Measurements from ENCODE around the gene RSF1.
"Not testable (repeated sequence)": the region's sequence is repeated elsewhere in the genome, so short reads cannot be mapped to it uniquely, and the experiment has no call there.

RSF1 gene

DNA sequence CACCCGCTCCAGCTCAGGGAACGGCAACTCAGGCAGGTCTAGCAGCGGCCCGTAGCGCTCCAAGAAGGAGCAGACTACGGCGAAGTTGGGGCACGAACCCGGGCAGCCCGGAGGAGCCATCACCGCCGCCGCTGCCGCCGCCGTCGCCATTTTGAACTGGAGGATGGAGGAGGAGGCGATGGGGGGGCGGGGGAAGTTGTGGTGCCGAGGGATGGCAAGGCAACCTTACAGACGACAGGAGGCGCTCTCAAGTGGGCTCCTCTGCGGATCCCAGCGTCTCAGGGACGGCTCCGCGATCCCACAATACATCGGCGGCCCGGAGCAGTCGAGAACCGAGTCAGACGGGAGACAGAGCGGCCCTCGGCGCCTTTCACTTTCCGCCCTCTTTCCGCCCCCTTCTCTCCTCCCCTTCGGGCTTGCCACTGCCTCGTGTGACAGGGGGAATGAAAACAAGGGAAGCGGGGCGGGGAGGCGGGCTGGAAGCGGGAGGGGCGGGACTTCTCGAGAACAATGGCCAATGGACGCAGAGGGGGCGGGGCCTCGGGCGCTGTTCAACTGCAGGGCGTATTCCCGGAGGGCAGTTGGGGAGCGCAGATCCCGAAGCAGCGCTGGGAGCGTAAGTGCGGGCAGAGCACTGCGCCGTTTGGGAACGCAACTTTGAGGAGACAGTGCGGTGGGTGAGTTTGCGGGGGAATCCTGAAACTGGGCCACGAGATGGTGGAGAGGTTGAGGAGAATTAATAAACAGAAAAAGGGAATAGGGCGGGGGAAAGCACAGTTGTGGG lies at the start of gene RSF1, which contains the start of gene AAMDC:
Gene RSF1 (minus strand): TSS at position 158 of the 784 bp plus-strand sequence. CDS start 8 bp downstream, at position 150.
Gene AAMDC (plus strand): TSS at position 580 of the 784 bp plus-strand sequence. CDS start 21,353 bp downstream, outside the sequence.
- DNase-seq, result peak; percentile 98 to 100 (median 99)
- intact Hi-C loops (cut with DNase I), result loop anchor here (2.0 to 5.0 kb wide), 2 partner anchors 174 to 227 kb away; partner anchors contain the start of gene INTS4

GRCh38 chr11:77868744-77869143 lies 48.2 kb upstream of the RSF1 start:
- intact Hi-C loops (cut with DNase I), result no loop called here
- DNase-seq, result no peak

GRCh38 chr11:77866336-77866735 lies 45.8 kb upstream of the RSF1 start:
- intact Hi-C loops (cut with DNase I), result no loop called here
- no peak for DNase-seq

DNA sequence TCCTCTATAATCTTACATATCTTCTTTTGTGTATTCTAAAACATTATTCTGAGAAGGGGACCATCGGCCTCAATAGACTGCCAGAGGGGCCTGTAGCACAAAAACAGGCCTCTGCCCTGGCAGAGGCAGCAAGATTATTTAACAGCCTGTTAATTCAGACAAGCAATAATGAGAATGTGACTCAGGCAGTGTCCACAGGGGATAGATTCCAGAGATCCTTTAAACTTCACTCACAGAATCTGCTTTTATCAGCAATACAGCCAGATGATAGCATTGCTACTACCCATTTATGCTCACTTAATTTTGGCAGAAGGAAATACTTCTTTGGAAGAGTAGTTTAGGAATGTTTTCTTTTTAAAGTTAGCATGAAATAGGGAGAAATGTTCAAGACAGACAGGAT lies 45.3 kb upstream of the RSF1 start:
- no peak for DNase-seq
- intact Hi-C loops (cut with DNase I), result no loop called here

GRCh38 chr11:77861444-77861843 lies 40.9 kb upstream of the RSF1 start:
- intact Hi-C loops (cut with DNase I); DNase-seq: not testable (repeated sequence)

- DNase-seq; intact Hi-C loops (cut with DNase I): not testable (repeated sequence)
Observed at GRCh38 chr11:77857906-77858457, 37.5 kb upstream of the RSF1 start.

- no peak for DNase-seq
- intact Hi-C loops (cut with DNase I), result no loop called here
Observed at GRCh38 chr11:77854838-77855237, 34.3 kb upstream of the RSF1 start.

- no peak for DNase-seq
- intact Hi-C loops (cut with DNase I), result no loop called here
Observed at GRCh38 chr11:77851503-77851902, 31.0 kb upstream of the RSF1 start.

- DNase-seq; intact Hi-C loops (cut with DNase I): not testable (repeated sequence)
Observed at GRCh38 chr11:77843700-77844099, 23.2 kb upstream of the RSF1 start.

- intact Hi-C loops (cut with DNase I), result no loop called here
- DNase-seq, result no peak
Observed at GRCh38 chr11:77842441-77843121, 22.1 kb upstream of the RSF1 start.

DNA sequence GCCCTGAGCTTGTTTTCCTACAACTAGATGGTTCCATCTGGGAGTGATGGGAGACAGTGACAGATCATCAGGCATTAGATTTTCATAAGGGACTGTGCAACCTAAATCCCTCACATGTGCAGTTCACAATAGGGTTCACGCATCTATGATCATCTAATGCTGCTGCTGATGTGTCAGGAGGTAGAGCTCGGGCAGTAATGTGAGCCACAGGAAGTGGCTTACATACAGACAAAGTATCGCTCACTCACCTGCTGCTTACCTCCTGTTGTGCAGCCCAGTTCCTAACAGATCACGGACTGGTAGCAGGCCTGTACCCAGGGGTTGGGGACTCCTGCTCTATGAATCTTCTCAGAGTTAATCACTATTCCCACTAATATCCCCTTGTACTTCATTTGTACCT lies 12.8 kb upstream of the RSF1 start:
- intact Hi-C loops (cut with DNase I), result no loop called here
- DNase-seq, result no peak

DNA sequence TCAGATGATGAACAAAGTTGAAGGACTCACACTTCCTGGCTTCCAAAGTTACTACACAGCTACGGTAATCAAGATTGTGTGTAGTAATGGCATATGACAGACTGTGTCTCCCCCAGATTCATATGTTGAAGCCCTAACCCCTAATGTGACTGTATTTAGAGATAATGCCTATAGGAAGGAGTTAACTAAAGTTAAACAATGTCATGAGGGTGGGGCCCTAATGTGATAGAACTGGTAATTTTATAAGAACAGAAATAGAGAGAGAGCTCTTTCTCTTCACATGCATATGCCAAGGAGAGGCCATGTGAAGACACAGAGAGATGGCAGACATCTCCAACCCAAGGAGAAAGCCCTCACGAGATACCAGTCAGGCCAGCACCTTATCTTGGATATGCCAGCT lies 8.4 kb upstream of the RSF1 start:
- DNase-seq, result no peak
- intact Hi-C loops (cut with DNase I), result no loop called here

- no peak for DNase-seq
- intact Hi-C loops (cut with DNase I), result loop anchor here (5.0 kb wide), 1 partner anchor 224 kb away; no protein-coding TSS in a partner anchor
Observed at GRCh38 chr11:77823775-77824174, 3.3 kb upstream of the RSF1 start.

GRCh38 chr11:77822126-77822525 lies 1.6 kb upstream of the RSF1 start:
- peak in 1 of 42 donors; percentile 3 for DNase-seq
- intact Hi-C loops (cut with DNase I), result loop anchor here (5.0 kb wide), 1 partner anchor 225 kb away; no protein-coding TSS in a partner anchor

DNA sequence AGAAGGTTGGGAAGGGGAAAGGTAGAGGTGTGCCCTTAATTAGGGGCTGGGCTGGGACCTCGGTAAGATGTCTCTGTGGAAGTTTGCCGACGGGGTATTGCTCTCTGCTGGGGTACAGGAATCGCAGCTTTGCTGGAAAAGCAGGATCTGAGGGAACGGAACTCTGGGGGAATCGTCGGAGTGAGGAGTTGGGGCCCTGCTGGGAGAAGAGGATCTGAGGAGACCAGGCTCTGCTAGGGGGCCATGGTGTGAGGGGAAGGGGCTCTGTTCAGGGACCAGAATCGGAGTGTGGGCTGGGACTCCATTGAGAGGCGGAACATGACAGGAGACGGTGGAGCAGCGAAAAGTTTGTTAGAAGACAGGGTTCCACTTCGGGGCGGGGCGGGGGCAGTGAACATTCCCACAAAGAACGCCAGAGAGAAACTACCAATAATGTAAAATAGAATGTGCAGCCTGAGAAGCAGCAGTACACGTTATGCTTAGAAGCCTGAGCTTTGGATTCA lies 878 bp upstream of the RSF1 start:
- peak in 35 of 42 donors; percentile 5 to 60 (median 23) for DNase-seq
- intact Hi-C loops (cut with DNase I), result loop anchor here (2.0 to 5.0 kb wide), 2 partner anchors 173 to 226 kb away; partner anchors contain the start of gene INTS4

DNA sequence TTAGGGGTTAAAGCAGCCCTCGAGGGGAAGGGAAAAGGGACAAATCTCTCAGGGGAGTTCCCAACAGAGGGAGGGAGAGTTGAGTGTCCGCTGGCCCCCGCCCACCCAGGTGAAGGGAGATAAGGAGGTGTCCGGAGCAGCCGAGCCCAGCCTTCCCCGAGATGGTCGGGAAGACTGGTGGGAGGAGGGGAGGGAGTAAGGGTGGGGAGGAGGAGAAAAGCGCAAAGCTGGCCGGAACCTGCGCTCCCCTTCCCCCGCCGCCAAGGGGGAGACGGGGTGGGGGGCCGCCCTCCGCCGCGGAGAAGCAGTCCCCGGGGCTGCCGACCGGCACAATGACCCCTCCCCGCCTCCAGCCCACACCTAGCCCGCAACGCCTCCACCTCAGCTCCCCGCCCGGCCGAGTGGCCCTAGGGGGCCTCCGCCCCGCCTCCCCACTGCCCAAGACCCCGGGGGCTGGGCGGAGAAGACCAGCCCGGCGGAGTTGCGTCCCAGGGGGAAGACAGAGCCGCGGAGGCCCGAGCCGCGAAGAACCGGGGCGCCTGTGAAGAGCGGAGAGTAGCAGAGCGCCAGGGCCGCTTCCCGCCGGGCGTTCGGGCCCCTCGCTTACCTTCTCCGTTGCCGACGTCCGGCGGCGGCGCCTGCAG lies 479 bp downstream of the RSF1 start:
- intact Hi-C loops (cut with DNase I), result loop anchor here (2.0 to 5.0 kb wide), 2 partner anchors 175 to 227 kb away; partner anchors contain the start of gene INTS4
- DNase-seq, result peak in 37 of 42 donors; percentile 10 to 67 (median 37)

DNA sequence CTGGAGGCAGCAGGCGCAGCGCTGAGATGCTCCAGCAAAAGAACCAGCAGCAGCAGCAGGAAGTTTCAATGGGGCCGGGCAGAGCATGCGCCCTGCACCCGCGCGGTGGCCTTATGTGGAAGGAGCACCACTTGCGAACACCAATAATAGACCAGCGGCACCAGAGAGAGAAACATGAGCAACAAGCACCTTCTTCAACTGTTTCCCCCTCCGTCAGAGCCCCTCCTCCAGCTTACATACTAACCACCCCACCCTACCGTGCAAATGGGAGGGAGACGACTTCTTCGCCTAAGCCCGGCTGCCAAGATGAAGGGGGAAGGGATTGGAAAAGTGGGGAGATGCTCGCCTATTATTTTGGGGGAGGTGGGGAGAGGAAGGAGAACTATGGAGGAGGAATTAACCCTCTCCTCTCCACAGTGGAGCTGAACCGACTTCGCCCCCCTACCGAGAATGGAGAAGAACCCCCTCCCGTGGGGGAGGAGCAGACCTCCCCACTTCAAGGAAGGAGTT lies 1.1 kb downstream of the RSF1 start:
- intact Hi-C loops (cut with DNase I), result no loop called here
- peak; percentile 84 to 97 (median 93) for DNase-seq

DNA sequence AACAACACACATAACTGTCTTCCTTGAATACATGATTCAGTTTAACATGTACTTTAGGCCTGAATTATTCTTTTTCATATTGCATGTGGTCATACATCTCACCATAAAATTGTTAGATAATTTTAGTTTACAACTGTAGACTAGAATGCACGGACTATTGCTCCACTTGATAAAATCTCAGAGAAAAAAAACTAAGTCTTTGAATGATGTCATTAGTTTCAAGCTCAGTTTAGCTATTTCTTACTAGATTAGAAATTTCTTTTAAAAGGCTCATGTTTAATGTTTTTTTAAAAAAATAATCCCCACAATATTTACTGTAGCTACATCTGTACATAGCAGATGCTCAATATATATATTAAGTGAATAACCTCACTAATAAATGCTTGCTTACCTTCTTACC lies 5.1 kb downstream of the RSF1 start:
- DNase-seq, result no peak
- intact Hi-C loops (cut with DNase I), result no loop called here

- DNase-seq, result no peak
- intact Hi-C loops (cut with DNase I), result no loop called here
Observed at GRCh38 chr11:77814848-77815247, 5.7 kb downstream of the RSF1 start.

All from head of caudate nucleus (tissue), 42 donors.